H9 (cell line): ENCODE results near the gene FOXN1. TPM values are rescaled to one million over a fixed set of nuclear protein-coding genes. Genes with fewer than 3 reads are reported as not detected.

Experiments used
- DNase-seq: peaks from one replicate; pipeline ENCODE4 v3.0.0-alpha.2; 2017
- H2AFZ ChIP-seq: one replicate; pipeline ENCODE4 v1.6.1; 2013; ENCODE audit warnings: mild to moderate bottlenecking, low read length, control low read depth, moderate library complexity
- H2AK5ac ChIP-seq: 2 replicates; pipeline ENCODE4 v1.6.1; 2013; ENCODE audit warnings: low read length, control low read depth, mixed read lengths; ENCODE audit not compliant: insufficient read length
- H2BK120ac ChIP-seq: one replicate; pipeline ENCODE4 v1.6.1; 2013; ENCODE audit warnings: low read depth, mild to moderate bottlenecking, low read length, control low read depth, inconsistent platforms; ENCODE audit not compliant: poor library complexity, severe bottlenecking
- H2BK12ac ChIP-seq: 2 replicates; pipeline ENCODE4 v1.6.1; 2013; ENCODE audit warnings: low read length, control low read depth, mixed read lengths, low read depth; ENCODE audit not compliant: insufficient read length
- H2BK15ac ChIP-seq: 2 replicates; pipeline ENCODE4 v1.6.1; 2013; ENCODE audit warnings: low read depth, low read length, control low read depth
- H2BK20ac ChIP-seq: one replicate; pipeline ENCODE4 v1.6.1; 2013; ENCODE audit warnings: low read depth, mild to moderate bottlenecking, low read length, control low read depth, inconsistent platforms; ENCODE audit not compliant: poor library complexity, severe bottlenecking
- H2BK5ac ChIP-seq: 2 replicates; pipeline ENCODE4 v1.6.1; 2013; ENCODE audit warnings: low read length, control low read depth, mixed read lengths; ENCODE audit not compliant: insufficient read length
- H3K14ac ChIP-seq: 2 replicates; pipeline ENCODE4 v1.6.1; 2013; ENCODE audit warnings: low read length, control low read depth; ENCODE audit not compliant: insufficient read depth
- H3K18ac ChIP-seq: 2 replicates; pipeline ENCODE4 v1.6.1; 2013; ENCODE audit warnings: low read depth, mild to moderate bottlenecking, mixed read lengths, low read length, control low read depth; ENCODE audit not compliant: insufficient read length
- H3K23ac ChIP-seq: 2 replicates; pipeline ENCODE4 v1.6.1; 2013; ENCODE audit warnings: low read length, control low read depth, mixed read lengths, low read depth; ENCODE audit not compliant: insufficient read length
- H3K23me2 ChIP-seq: 2 replicates; pipeline ENCODE4 v1.6.1; 2013; ENCODE audit warnings: low read depth, mild to moderate bottlenecking, mixed read lengths, low read length, control low read depth; ENCODE audit not compliant: insufficient read length, poor library complexity, severe bottlenecking
- H3K27ac ChIP-seq: 2 replicates; pipeline ENCODE4 v1.5.1; 2013; ENCODE audit warnings: low read length, control low read depth, mixed read lengths, low read depth; ENCODE audit not compliant: insufficient read length
- H3K27me3 ChIP-seq: 2 replicates; pipeline ENCODE4 v1.6.1; 2013; ENCODE audit warnings: low read length, control low read depth, inconsistent platforms; ENCODE audit not compliant: insufficient read depth
- H3K4ac ChIP-seq: 2 replicates; pipeline ENCODE4 v1.6.1; 2013; ENCODE audit warnings: low read depth, mild to moderate bottlenecking, control low read depth, inconsistent platforms, low read length, moderate library complexity
- H3K4me1 ChIP-seq: 2 replicates; pipeline ENCODE4 v1.6.1; 2013; ENCODE audit warnings: low read length, control low read depth, inconsistent platforms; ENCODE audit not compliant: insufficient read depth
- H3K4me2 ChIP-seq: 2 replicates; pipeline ENCODE4 v1.6.1; 2013; ENCODE audit warnings: low read length, control low read depth, mixed read lengths; ENCODE audit not compliant: insufficient read length, insufficient read depth
- H3K56ac ChIP-seq: 2 replicates; pipeline ENCODE4 v1.6.1; 2013; ENCODE audit warnings: low read depth, mild to moderate bottlenecking, mixed read lengths, low read length, control low read depth; ENCODE audit not compliant: insufficient read length
- H3K79me1 ChIP-seq: 2 replicates; pipeline ENCODE4 v1.6.1; 2013; ENCODE audit warnings: low read depth, mild to moderate bottlenecking, moderate library complexity, low read length, control low read depth, inconsistent platforms; ENCODE audit not compliant: insufficient read depth, poor library complexity, severe bottlenecking
- H3K79me2 ChIP-seq: 2 replicates; pipeline ENCODE4 v1.6.1; 2013; ENCODE audit warnings: low read length, control low read depth, inconsistent platforms; ENCODE audit not compliant: insufficient read depth
- H3K9ac ChIP-seq: 2 replicates; pipeline ENCODE4 v1.6.1; 2013; ENCODE audit warnings: low read length, control low read depth, mixed read lengths; ENCODE audit not compliant: insufficient read length; ENCODE audit errors: extremely low read depth
- H3K9me3 ChIP-seq: one replicate; pipeline ENCODE4 v1.6.1; 2013; ENCODE audit warnings: low read depth, low read length, inconsistent platforms; ENCODE audit not compliant: control insufficient read depth
- H3T11ph ChIP-seq: one replicate; pipeline ENCODE4 v1.6.1; 2013; ENCODE audit warnings: mild to moderate bottlenecking, low read length, control low read depth, inconsistent platforms
- H4K20me1 ChIP-seq: one replicate; pipeline ENCODE4 v1.6.1; 2013; ENCODE audit not compliant: control insufficient read depth, insufficient read length, insufficient read depth
- H4K5ac ChIP-seq: 2 replicates; pipeline ENCODE4 v1.6.1; 2013; ENCODE audit warnings: low read depth, mild to moderate bottlenecking, mixed read lengths, low read length, control low read depth; ENCODE audit not compliant: insufficient read length
- H4K8ac ChIP-seq: replicated peaks from 2 replicates; pipeline ENCODE4 v1.6.1; 2013; ENCODE audit warnings: low read length, control low read depth, mixed read lengths, low read depth; ENCODE audit not compliant: insufficient read length
- H4K91ac ChIP-seq: 2 replicates; pipeline ENCODE4 v1.6.1; 2013; ENCODE audit warnings: low read depth, mild to moderate bottlenecking, moderate library complexity, mixed read lengths, low read length, control low read depth; ENCODE audit not compliant: insufficient read length
- H3K27ac Mint-ChIP-seq, 3 experiments: 2 replicates in 2 of 3; 3 replicates in 1 of 3; pipeline ENCODE4 v1.8.0; 2020 to 2021; ENCODE audit warnings: mixed read lengths in 3 of 3, mild to moderate bottlenecking in 1 of 3, moderate library complexity in 1 of 3
- H3K27me3 Mint-ChIP-seq: 2 replicates; pipeline ENCODE4 v1.8.0; 2021; ENCODE audit warnings: low read depth, mild to moderate bottlenecking, moderate library complexity, mixed read lengths
- H3K36me3 Mint-ChIP-seq, 3 experiments: 2 replicates in 2 of 3; 3 replicates in 1 of 3; pipeline ENCODE4 v1.8.0; 2020 to 2021; ENCODE audit warnings: low read depth in 3 of 3, mixed read lengths in 3 of 3; ENCODE audit not compliant: insufficient read depth in 1 of 3
- H3K4me1 Mint-ChIP-seq, 2 experiments: 2 replicates each; pipeline ENCODE4 v1.8.0; 2020; ENCODE audit warnings: mixed read lengths in 2 of 2
- H3K4me3 Mint-ChIP-seq, 2 experiments: 2 replicates in 1 of 2; 3 replicates in 1 of 2; pipeline ENCODE4 v1.8.0; 2020 to 2021; ENCODE audit warnings: mild to moderate bottlenecking in 2 of 2, mixed read lengths in 2 of 2, moderate library complexity in 1 of 2
- H3K9me3 Mint-ChIP-seq, 2 experiments: 2 replicates in 1 of 2; 3 replicates in 1 of 2; pipeline ENCODE4 v1.8.0; 2020; ENCODE audit warnings: mild to moderate bottlenecking in 2 of 2, mixed read lengths in 2 of 2, moderate library complexity in 1 of 2
- WGBS: extraction: QIAGEN DNeasy Blood & Tissue Kit; methylation state at CpG from one replicate; pipeline ENCODE4 v1.1.7; 2013; ENCODE audit warnings: missing lambda C conversion rate, low lambda C conversion rate, mixed read lengths; ENCODE audit not compliant: insufficient read length; ENCODE audit errors: extremely low coverage; 5-methylcytosine and 5-hydroxymethylcytosine counted together
- total RNA-seq: library from RNA; stranded (reverse); gene quantifications from 2 replicates; pipeline ENCODE4 v1.2.1, GENCODE V29; 2021
- TF ChIP-seq, protein P1 (sequence below): fragments of 200-600 bp; sonication (generic); conservative IDR thresholded peaks from 3 replicates; pipeline ENCODE4 v1.8.0; 2021; ENCODE audit warnings: antibody characterized with exemption, mild to moderate bottlenecking

The FOXN1 gene
- total RNA-seq, 1 experiment from 2014 or later, result not detected

DNA sequence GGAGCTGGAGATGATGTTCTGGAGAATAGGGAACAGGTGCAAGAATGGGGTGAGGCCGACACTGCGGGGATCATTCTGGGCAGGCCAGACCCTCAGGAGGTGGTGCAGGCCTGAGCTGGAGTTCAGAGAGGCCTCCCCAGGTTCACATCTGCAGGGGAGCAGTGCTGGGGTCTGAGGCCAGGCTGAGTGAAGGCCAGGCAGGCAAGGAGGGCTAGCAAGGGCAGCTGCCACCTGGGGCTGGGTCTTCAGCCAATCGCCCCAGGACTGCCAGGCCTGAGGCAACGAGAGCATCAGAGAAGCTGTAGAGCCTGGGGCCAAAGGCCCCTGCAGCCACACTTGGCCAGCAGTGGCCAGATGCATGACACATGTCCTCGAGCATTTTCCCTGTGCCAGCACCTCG is 14.5 kb downstream of the FOXN1 start:
- H3K18ac ChIP-seq, result no peak overlapping the region
- H3K4ac ChIP-seq, result no peak overlapping the region
- H3K79me2 ChIP-seq, result no peaks in the 10 kb centered on the region
- no peaks in the 10 kb centered on the region for H4K20me1 ChIP-seq
- no peaks in the 10 kb centered on the region for H3K27me3 ChIP-seq
- no peaks in the 10 kb centered on the region for H3K9me3 ChIP-seq
- no peak overlapping the region for H3K14ac ChIP-seq
- H3K56ac ChIP-seq, result no peak overlapping the region
- no peak overlapping the region for H2AK5ac ChIP-seq
- no peak overlapping the region for H3K9ac ChIP-seq
- no peak overlapping the region for H2AFZ ChIP-seq
- no CpG with 5 or more reads among the region's 6 CpGs for WGBS
- H3K4me2 ChIP-seq, result no peak overlapping the region
- DNase-seq, result no peak
- no peak overlapping the region for H3K27ac ChIP-seq
- peaks cover 2 to 5% of the 10 kb centered on the region in 2 experiments; a peak in 2 of 5 replicates for H3K9me3 Mint-ChIP-seq
- H3K4me1 ChIP-seq, result no peaks in the 10 kb centered on the region
- peak overlapping the region in 1 of 2 experiments; percentile 38; a peak in 1 of 5 replicates for H3K4me3 Mint-ChIP-seq
- TF ChIP-seq, protein P1, sequence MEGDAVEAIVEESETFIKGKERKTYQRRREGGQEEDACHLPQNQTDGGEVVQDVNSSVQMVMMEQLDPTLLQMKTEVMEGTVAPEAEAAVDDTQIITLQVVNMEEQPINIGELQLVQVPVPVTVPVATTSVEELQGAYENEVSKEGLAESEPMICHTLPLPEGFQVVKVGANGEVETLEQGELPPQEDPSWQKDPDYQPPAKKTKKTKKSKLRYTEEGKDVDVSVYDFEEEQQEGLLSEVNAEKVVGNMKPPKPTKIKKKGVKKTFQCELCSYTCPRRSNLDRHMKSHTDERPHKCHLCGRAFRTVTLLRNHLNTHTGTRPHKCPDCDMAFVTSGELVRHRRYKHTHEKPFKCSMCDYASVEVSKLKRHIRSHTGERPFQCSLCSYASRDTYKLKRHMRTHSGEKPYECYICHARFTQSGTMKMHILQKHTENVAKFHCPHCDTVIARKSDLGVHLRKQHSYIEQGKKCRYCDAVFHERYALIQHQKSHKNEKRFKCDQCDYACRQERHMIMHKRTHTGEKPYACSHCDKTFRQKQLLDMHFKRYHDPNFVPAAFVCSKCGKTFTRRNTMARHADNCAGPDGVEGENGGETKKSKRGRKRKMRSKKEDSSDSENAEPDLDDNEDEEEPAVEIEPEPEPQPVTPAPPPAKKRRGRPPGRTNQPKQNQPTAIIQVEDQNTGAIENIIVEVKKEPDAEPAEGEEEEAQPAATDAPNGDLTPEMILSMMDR, result no peak
- no peaks in the 10 kb centered on the region for H3K79me1 ChIP-seq
- H3K23ac ChIP-seq, result no peak overlapping the region
- H4K5ac ChIP-seq, result no peak overlapping the region
- H2BK15ac ChIP-seq, result no peak overlapping the region
- peaks cover 5 to 17% of the 10 kb centered on the region in 2 experiments for H3K4me1 Mint-ChIP-seq
- no peak overlapping the region for H4K91ac ChIP-seq
- H2BK5ac ChIP-seq, result no peak overlapping the region
- H3K27ac Mint-ChIP-seq, result no peak overlapping the region
- H3T11ph ChIP-seq, result no peak overlapping the region
- H3K23me2 ChIP-seq, result no peaks in the 10 kb centered on the region
- H2BK20ac ChIP-seq, result no peak overlapping the region
- no peak overlapping the region for H2BK120ac ChIP-seq
- H3K27me3 Mint-ChIP-seq, result peaks cover 9% of the 10 kb centered on the region
- H4K8ac ChIP-seq, result no peak overlapping the region
- H3K36me3 Mint-ChIP-seq, result no peaks in the 10 kb centered on the region
- no peak overlapping the region for H2BK12ac ChIP-seq
